GM23248 (cell line): ENCODE data around the gene ADAM17. TPM values are rescaled to one million over a fixed set of nuclear protein-coding genes. Genes with fewer than 3 reads are reported as not detected.

Experiments
- DNase-seq: peaks from one replicate; pipeline ENCODE4 v3.0.0-alpha.2; 2015
- H2AFZ ChIP-seq: fragments of 200-600 bp; sonication (generic); 2 replicates; pipeline ENCODE4 v1.6.1; 2016; ENCODE audit warnings: antibody characterized with exemption
- H3F3A ChIP-seq: fragments of 200-600 bp; sonication (generic); 2 replicates; pipeline ENCODE4 v1.6.1; 2016; ENCODE audit warnings: mild to moderate bottlenecking, antibody characterized with exemption, mixed run types; ENCODE audit not compliant: insufficient read depth
- H3K27ac ChIP-seq: fragments of 200-600 bp; sonication (generic); 2 replicates; pipeline ENCODE4 v1.5.1; 2016; ENCODE audit warnings: mild to moderate bottlenecking
- H3K27me3 ChIP-seq: fragments of 200-600 bp; sonication (generic); replicated peaks from 2 replicates; pipeline ENCODE4 v1.6.1; 2016; ENCODE audit warnings: mild to moderate bottlenecking; ENCODE audit not compliant: insufficient read depth
- H3K36me3 ChIP-seq: fragments of 200-600 bp; sonication (generic); 2 replicates; pipeline ENCODE4 v1.6.1; 2016; ENCODE audit warnings: low read depth, mild to moderate bottlenecking
- H3K4me1 ChIP-seq: fragments of 200-600 bp; sonication (generic); 2 replicates; pipeline ENCODE4 v1.6.1; 2016; ENCODE audit warnings: mild to moderate bottlenecking; ENCODE audit not compliant: insufficient read depth
- H3K4me2 ChIP-seq: fragments of 200-600 bp; sonication (generic); one replicate; pipeline ENCODE4 v1.6.1; 2016; ENCODE audit warnings: mild to moderate bottlenecking; ENCODE audit not compliant: unreplicated experiment
- H3K4me3 ChIP-seq: fragments of 200-600 bp; sonication (generic); 2 replicates; pipeline ENCODE4 v1.5.1; 2016; ENCODE audit warnings: mild to moderate bottlenecking
- H3K79me2 ChIP-seq: fragments of 200-600 bp; sonication (generic); 2 replicates; pipeline ENCODE4 v1.6.1; 2016; ENCODE audit warnings: mild to moderate bottlenecking; ENCODE audit not compliant: insufficient read depth
- H3K9ac ChIP-seq: fragments of 200-600 bp; sonication (generic); 2 replicates; pipeline ENCODE4 v1.6.1; 2016; ENCODE audit warnings: mild to moderate bottlenecking
- H3K9me2 ChIP-seq: fragments of 200-600 bp; sonication (generic); 2 replicates; pipeline ENCODE4 v1.6.1; 2016; ENCODE audit warnings: mixed run types, mild to moderate bottlenecking, moderate library complexity; ENCODE audit not compliant: insufficient read depth
- H3K9me3 ChIP-seq: fragments of 200-600 bp; sonication (generic); one replicate; pipeline ENCODE4 v1.6.1; 2017; ENCODE audit warnings: low read depth
- H4K20me1 ChIP-seq: fragments of 200-600 bp; sonication (generic); 2 replicates; pipeline ENCODE4 v1.6.0; 2016; ENCODE audit not compliant: insufficient read depth
- EZH2 ChIP-seq: fragments of 200-600 bp; sonication (generic); IDR thresholded peaks from 2 replicates; pipeline ENCODE4 v1.6.1; 2018; ENCODE audit warnings: antibody characterized with exemption, mild to moderate bottlenecking; ENCODE audit not compliant: insufficient read depth, poor library complexity, severe bottlenecking
- EZH2phosphoT487 ChIP-seq: fragments of 200-600 bp; sonication (generic); IDR thresholded peaks from 2 replicates; pipeline ENCODE4 v1.6.1; 2018; ENCODE audit warnings: antibody characterized with exemption, moderate library complexity, mild to moderate bottlenecking, low read depth; ENCODE audit not compliant: insufficient read depth
- WGBS, 2 experiments: methylation state at CpG; one replicate each; pipeline ENCODE4 v1.1.6; 2015 to 2017; ENCODE audit warnings: low lambda C conversion rate in 2 of 2, low coverage in 1 of 2; ENCODE audit errors: missing lambda C conversion rate in 2 of 2; 5-methylcytosine and 5-hydroxymethylcytosine counted together
- in situ Hi-C: fragments of 300-500 bp; cut with MboI; formaldehyde crosslinking; loops from 2 replicates; pipeline ENCODE4 v1.15.0; 2020
- polyA plus RNA-seq: library from polyadenylated mRNA; unstranded; fragments of >200 nt; fragmentation: Nextera tagmentation; extraction: Ambion mirVana; gene quantifications from 2 replicates; pipeline ENCODE4 v1.2.1, GENCODE V29; 2016
- total RNA-seq: library from RNA; depleted of rRNA; stranded (reverse); fragments of >200 nt; shearing (Covaris generic); gene quantifications from 2 replicates; pipeline ENCODE4 v1.2.3, GENCODE V29; 2014

ADAM17 gene
- total and polyA plus RNA-seq, 2 experiments from 2014 or later: 20.9 to 31.8 TPM

GRCh38 chr2:9573013-9573720 is 17.5 kb upstream of the ADAM17 start:
- no peaks in the 10 kb centered on the region for H4K20me1 ChIP-seq
- H3K79me2 ChIP-seq: no peaks in the 10 kb centered on the region
- no peaks in the 10 kb centered on the region for H3K9me3 ChIP-seq
- H3K4me3 ChIP-seq: no peak overlapping the region
- no peaks in the 10 kb centered on the region for H3K27me3 ChIP-seq
- no peaks in the 10 kb centered on the region for H3K9me2 ChIP-seq
- WGBS, 2 experiments: 88 to 95% methylated on average over 1 of the region's 1 CpG
- peak overlapping the region; percentile 25 for H3K27ac ChIP-seq
- peaks cover 22% of the 10 kb centered on the region for H3K4me1 ChIP-seq
- no peak overlapping the region for H2AFZ ChIP-seq
- TF ChIP-seq EZH2phosphoT487 (no peak), EZH2 (no peak)
- no peak overlapping the region for H3K9ac ChIP-seq
- H3K4me2 ChIP-seq: no peak overlapping the region
- in situ Hi-C loops: no loop called here
- DNase-seq: peak; percentile 41
- H3F3A ChIP-seq: peaks cover 40% of the 10 kb centered on the region
- H3K36me3 ChIP-seq: no peaks in the 10 kb centered on the region

DNA sequence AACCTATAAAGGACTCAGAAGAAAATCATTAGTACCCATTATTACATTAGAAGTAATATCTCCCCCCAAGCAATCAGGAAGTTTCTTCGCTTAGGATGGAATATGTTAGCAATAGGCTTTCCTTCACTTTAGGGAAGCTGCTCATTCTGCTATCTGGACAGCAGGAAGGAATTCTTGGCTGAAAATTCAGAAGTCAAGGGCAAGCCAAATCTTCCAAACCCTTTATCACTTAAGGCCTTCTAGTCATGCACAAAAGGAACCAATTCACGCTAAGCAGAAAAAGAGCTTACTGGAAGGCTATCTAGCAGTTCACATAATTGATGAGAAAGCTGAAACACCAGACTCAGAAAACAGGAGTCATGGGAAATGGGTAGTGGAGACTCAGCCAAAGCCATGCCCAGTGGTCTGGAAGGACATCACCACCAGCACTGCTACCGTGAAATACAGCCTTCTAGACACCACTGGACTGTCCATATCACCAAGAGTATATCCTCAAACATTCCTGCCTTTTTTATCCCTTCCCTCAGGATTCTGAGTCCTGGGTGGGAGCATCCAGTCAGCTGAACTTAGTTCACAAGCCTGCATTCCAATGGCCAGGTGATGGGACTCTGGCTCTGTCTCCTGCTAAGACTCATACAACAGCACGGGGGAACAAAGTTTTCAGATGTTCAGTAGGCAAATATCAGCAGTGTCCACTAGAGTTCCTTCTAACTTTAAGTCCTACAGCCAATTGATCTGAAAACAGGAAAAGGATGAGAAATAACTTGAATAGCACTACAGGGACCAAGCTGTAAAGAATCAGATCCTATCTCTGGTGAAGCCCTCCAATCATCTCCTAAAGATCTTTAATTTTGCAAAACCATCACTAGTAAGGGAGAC is 14.8 kb upstream of the ADAM17 start:
- 78 to 79% methylated on average over 4 of the region's 4 CpGs for WGBS, 2 experiments
- H3K36me3 ChIP-seq: no peaks in the 10 kb centered on the region
- peaks cover 43% of the 10 kb centered on the region for H3F3A ChIP-seq
- no peaks in the 10 kb centered on the region for H3K9me3 ChIP-seq
- no peaks in the 10 kb centered on the region for H4K20me1 ChIP-seq
- no peak overlapping the region for H3K4me3 ChIP-seq
- H3K4me2 ChIP-seq: no peak overlapping the region
- no peaks in the 10 kb centered on the region for H3K79me2 ChIP-seq
- no peak overlapping the region for H3K9ac ChIP-seq
- H3K4me1 ChIP-seq: peaks cover 29% of the 10 kb centered on the region
- no peaks in the 10 kb centered on the region for H3K27me3 ChIP-seq
- H3K9me2 ChIP-seq: no peaks in the 10 kb centered on the region
- no peak overlapping the region for H3K27ac ChIP-seq
- TF ChIP-seq EZH2 (no peak), EZH2phosphoT487 (no peak)
- no peak for DNase-seq
- no peak overlapping the region for H2AFZ ChIP-seq
- in situ Hi-C loops: no loop called here

DNA sequence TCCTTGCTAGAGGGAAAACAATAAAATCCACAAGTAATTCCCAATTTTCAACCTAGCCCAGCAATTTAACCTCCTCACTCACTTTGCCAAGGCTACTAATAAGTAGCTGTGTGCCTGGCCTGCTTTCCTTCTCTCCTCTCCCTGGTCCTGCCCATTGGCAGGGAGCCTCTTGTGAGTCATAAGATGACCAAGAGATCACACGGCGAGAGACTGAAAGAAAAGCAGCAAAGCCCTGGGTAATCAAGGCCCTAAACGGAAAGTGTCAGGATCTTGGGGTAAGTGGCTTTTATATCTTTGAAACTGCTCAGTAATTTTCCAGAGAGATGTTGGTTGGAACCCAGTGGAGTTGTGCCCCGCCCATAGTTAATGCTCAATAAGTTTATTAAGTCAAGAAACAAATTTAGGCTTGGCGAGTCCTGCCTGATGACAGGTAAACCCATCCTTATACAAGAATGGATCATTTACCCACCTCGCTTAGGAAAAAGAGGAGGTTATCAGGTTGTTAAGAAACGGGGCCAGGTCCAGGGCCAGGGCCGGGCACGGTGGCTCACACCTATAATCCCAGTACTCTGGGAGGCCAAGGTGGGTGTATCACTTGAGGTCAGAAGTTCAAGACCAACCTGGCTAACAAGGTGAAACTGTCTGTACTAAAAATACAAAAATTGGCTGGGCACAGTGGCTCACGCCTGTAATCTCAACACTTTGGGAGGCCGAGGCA is 10.0 kb upstream of the ADAM17 start:
- H3F3A ChIP-seq: peaks cover 18% of the 10 kb centered on the region
- H3K4me3 ChIP-seq: peak overlapping the region; percentile 45; the same call in 1 of the 2 replicates
- WGBS, 2 experiments: 35 to 41% methylated on average over 11 of the region's 11 CpGs
- H3K27me3 ChIP-seq: no peaks in the 10 kb centered on the region
- H3K4me2 ChIP-seq: peak overlapping the region; percentile 61
- H3K9me3 ChIP-seq: no peaks in the 10 kb centered on the region
- TF ChIP-seq EZH2: no peak
- TF ChIP-seq EZH2phosphoT487: no peak
- DNase-seq: peak; percentile 98
- H3K36me3 ChIP-seq: no peaks in the 10 kb centered on the region
- no peaks in the 10 kb centered on the region for H3K79me2 ChIP-seq
- peak overlapping the region; percentile 79 for H3K9ac ChIP-seq
- in situ Hi-C loops: no loop called here
- H3K27ac ChIP-seq: peak overlapping the region; percentile 91
- no peaks in the 10 kb centered on the region for H3K9me2 ChIP-seq
- no peaks in the 10 kb centered on the region for H4K20me1 ChIP-seq
- peaks cover 13% of the 10 kb centered on the region for H3K4me1 ChIP-seq
- peak overlapping the region; percentile 60 for H2AFZ ChIP-seq

DNA sequence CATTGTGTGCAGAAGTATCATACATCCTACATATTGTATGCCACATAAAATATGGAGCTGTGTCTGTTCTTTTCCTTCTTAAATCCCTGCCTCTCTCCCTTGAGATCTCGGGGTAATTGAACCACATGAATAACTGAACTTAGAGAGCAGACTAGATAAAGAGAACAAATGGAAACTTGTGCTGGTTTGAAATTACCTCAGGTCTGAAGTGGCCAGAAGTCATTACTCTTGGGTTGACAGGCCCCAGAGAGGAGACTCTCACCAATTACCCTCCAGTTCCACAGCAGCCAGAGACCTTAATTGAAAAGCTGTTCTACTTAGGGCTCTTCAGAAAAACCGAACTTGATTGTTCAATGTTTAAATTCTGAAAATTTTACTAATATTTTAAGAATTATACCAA is 5.0 kb upstream of the ADAM17 start:
- TF ChIP-seq EZH2phosphoT487: no peak
- TF ChIP-seq EZH2: no peak
- no peaks in the 10 kb centered on the region for H3K36me3 ChIP-seq
- 51 to 52% methylated on average over 2 of the region's 2 CpGs for WGBS, 2 experiments
- no peak overlapping the region for H3K9ac ChIP-seq
- no peaks in the 10 kb centered on the region for H3K9me3 ChIP-seq
- peaks cover 34% of the 10 kb centered on the region for H3F3A ChIP-seq
- H3K4me3 ChIP-seq: no peak overlapping the region
- H3K9me2 ChIP-seq: no peaks in the 10 kb centered on the region
- H3K4me2 ChIP-seq: no peak overlapping the region
- DNase-seq: no peak
- in situ Hi-C loops: no loop called here
- peaks cover 21% of the 10 kb centered on the region for H3K79me2 ChIP-seq
- H4K20me1 ChIP-seq: no peaks in the 10 kb centered on the region
- no peak overlapping the region for H2AFZ ChIP-seq
- H3K27me3 ChIP-seq: no peaks in the 10 kb centered on the region
- H3K4me1 ChIP-seq: peaks cover 34% of the 10 kb centered on the region
- no peak overlapping the region for H3K27ac ChIP-seq
